HT-29 (cell line): ENCODE measurements around the gene DCLK1. TPM values are rescaled to one million over a fixed set of nuclear protein-coding genes. Genes with fewer than 3 reads are reported as not detected.
A peak's percentile ranks its signal among the peaks of the same experiment; 100 is the strongest.

Experiments
- DNase-seq: peaks from one replicate; pipeline ENCODE4 v3.0.0-alpha.2; 2015; ENCODE audit warnings: low spot score
- total RNA-seq: library from RNA; depleted of rRNA; stranded (reverse); fragments of >200 nt; shearing (Covaris generic); gene quantifications from 2 replicates; pipeline ENCODE4 v1.2.3, GENCODE V29; 2014

DCLK1 gene
- total RNA-seq, 1 experiment from 2014 or later: not detected

- no peak for DNase-seq
These were observed 339.9 kb downstream of the DCLK1 start for GRCh38 chr13:35791184-35791851.

- DNase-seq: peak; percentile 68
These were observed 341.6 kb downstream of the DCLK1 start for GRCh38 chr13:35789335-35790165.

DNA sequence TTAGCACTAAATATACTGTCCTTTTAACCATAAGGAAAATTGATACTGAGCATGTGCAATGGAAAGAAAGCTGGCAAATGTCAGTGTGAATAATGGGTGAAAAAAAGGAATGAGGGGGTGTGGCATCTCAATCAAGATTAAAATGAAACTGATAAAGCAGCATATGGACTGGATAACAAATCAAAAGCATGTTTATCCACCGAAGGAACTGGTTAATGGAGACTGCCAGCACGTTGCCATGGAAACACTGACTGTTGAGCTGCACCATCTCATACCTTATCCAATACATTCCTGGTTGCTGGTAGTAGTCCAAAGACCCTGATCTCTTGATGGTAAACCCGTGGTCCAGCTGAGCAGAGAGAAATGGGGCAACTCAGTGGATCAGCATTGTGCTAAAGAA, 343.2 kb downstream of the DCLK1 start:
- DNase-seq: no peak

GRCh38 chr13:35785576-35786303, 345.4 kb downstream of the DCLK1 start:
- no peak for DNase-seq

- DNase-seq: no peak
These were observed 346.8 kb downstream of the DCLK1 start for GRCh38 chr13:35784286-35784951.

GRCh38 chr13:35782793-35783192, 348.4 kb downstream of the DCLK1 start:
- DNase-seq: no peak

GRCh38 chr13:35781036-35782000, 349.9 kb downstream of the DCLK1 start:
- no peak for DNase-seq

DNA sequence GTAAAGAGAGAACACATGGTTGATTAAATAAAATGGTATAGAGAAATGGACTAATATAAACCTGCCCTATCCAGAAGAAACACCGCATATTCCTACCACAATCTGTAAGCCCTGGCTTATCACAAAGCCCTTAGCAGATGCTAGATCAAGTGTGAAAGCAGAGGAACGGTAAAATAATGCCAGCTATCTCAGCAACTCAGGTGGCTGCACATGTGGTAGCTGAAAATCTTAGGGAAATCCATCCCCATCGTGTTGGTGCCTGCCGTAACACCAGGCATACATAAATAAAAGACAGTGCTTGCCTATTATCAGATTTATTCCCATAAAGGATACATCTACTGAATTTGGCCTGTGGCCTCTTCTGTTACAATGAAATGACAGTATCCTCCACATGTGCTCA, 350.6 kb downstream of the DCLK1 start:
- no peak for DNase-seq

DNA sequence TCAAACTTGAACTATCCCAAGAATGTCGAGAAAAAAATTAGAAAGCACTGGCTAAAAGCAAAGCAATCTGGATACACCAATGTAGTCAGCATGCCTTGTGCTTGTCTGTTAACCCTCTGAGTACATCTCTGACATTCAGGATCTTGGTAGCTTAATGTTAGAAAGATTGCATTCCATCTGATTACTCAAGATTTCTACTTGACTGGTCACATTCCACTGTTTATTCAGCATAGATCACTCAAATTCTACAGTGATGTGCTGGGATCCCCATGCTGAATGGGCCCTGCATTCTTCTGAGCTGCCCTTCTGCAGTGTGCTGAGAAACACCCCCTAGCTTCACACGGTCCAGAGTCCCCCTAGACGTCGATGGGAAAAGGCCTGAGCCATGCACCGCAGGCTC, 359.3 kb downstream of the DCLK1 start:
- DNase-seq: no peak

DNA sequence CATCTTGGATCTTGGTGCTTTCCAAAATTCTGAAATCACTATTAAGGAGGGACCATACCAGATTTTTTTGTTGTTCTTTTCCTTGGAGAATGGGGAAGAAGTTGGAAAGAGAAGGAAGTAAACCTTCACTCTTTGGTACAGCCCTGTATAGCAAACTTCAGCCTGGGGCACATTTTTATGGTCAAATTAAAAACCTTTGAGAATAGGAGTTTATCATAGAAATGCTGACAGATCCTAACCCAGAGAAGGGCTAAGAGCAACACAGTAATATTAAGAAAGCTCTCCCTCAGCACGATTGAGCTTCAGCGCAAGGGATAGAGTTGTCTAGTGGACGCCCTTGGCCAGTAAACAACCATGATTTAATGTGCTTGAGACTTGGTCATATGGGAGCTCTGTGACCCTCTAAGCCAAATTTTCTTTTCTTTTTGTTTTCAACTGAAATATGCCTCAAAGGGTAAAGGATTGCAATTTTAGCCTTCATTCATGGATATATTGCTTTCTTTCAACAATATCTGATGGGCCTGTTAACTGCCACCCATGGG, 360.4 kb downstream of the DCLK1 start:
- DNase-seq: no peak

DNA sequence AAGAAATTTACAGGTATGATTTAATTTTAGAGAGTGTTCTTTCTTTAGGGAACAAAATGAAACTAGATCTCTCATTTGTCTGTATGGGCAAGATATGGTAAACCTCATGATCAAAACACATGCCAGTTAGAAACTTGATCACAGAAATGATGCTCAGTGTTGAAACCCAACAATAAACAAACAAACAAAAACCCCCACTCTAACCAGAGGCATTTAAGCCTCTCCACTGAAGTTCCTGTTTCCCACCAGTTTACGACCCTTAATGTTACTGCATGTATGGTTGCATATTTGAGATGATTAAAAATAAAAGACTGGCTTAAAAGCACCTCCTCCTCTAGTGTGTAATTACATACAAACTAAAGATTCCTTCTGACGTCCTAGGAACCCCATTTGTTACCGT, 361.4 kb downstream of the DCLK1 start:
- no peak for DNase-seq

DNA sequence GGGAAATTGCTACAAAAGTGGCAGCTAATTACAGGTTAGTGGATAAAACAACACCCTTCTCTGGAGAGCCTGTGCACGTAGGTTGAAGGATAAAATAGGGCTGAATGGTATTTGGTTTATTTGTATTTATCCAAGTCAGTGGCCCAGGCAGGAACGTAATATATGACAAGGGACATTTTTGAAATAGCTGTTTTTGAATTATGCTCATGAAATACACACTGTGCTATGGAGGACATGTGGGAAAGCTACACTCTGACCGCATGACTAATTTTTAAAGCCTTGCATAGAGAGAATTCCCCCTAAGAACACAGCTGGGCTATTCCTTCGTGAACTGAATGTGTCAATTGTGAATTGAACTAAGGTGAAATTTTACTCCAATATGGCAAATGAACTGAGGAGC, 362.6 kb downstream of the DCLK1 start:
- no peak for DNase-seq

GRCh38 chr13:35768073-35768472, 363.1 kb downstream of the DCLK1 start:
- no peak for DNase-seq

DNA sequence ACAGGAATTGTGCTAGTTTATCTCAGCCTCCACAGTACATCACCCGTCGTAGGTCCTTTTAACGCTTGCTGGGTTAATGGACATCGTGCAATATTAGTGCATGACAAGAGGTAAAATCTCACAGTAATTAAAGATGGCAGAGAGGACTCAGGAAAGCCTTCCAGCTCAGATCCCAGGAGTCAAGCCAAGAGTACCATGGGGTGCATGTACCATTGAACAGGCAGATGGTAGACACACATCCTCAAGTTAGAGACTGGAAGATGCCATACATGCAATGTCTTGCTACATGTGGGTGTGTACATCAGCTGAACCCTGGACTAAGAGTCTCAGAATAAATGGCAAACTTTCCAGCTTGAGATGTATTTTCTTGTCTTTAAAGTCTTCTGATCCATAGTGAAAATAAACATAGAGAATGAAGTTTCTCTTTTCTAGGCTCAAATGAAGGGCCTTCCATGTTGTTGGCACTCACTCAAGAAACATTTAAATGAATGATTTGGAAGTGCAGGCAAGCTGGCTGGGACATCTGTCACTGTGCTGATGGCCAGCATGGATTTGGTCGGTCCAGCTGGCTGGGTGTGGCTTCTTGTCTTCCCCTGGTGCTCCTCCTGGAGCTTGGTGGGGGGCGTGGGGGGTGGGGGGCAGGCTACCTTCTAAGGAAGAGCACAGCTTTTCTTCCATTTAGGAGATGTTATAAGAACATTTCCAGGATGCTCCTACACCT, 363.8 kb downstream of the DCLK1 start:
- DNase-seq: no peak

GRCh38 chr13:35766663-35767062, 364.5 kb downstream of the DCLK1 start:
- no peak for DNase-seq

GRCh38 chr13:35765941-35766340, 365.2 kb downstream of the DCLK1 start:
- no peak for DNase-seq

DNA sequence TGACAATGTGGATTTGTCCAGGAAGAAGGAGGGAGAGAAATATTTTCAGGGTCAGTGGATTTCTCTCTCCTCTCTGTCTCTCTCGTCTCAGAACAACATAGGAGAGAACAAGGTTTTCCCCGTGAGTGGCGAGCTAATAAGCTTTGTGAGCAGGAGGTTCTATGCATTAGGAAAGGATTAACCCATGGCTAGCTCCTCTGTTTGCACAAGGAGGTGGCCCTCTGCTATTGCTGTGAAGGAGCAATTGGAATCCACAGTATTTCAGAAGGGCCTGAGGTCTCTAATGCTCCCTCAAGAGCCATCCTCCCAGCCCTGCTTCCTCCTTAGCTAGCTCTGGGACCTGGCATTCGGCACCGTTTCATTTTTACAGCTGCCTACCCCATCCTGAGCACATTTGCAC, 365.8 kb downstream of the DCLK1 start:
- DNase-seq: no peak

GRCh38 chr13:35764326-35765015, 366.7 kb downstream of the DCLK1 start:
- no peak for DNase-seq

GRCh38 chr13:35763782-35764123, 367.4 kb downstream of the DCLK1 start:
- no peak for DNase-seq
